ENCODE measurements around the gene ENTREP1.

ENTREP1 gene

DNA sequence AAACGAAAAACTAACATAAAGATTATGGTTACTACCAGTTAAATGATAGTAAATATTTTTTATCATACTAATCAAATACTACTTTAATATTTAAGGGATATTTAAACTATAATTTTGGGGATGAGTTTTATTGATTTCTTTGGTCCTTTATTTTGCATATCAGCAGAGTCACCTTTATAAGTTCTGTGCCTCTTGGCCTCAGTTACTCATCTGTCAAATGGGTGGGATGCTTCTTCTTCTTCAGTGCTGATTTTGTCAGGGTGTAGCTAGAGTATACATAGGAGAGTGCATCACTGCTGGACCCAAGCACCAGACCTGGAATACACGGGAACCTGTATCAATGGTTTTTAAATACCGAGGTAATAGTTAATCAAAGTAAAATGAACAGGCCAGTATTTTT lies 5.6 kb downstream of the ENTREP1 start:
- Histone ChIP-seq H2BK12ac (ENCODE audit: low read length) (no peak overlapping the region), H3K27ac (replicated peaks; ENCODE audit: low read length) (no peak overlapping the region), H3K27me3 (ENCODE audit: control insufficient read depth in 3 of 3, insufficient read depth in 3 of 3, low read depth in 1 of 3, low read length in 3 of 3) (peaks cover 0 to 59% (median 9%) of the 10 kb centered on the region in 3 experiments), H3K9me3 (replicated peaks in 1 of 2; ENCODE audit: control insufficient read depth in 2 of 2, insufficient read depth in 1 of 2, low read depth in 1 of 2, low read length in 2 of 2) (no peaks in the 10 kb centered on the region), H3K4me3 (ENCODE audit: low read length in 2 of 2) (no peak overlapping the region), H3K9ac (ENCODE audit: low read depth, low read length, poor library complexity) (no peak overlapping the region), H2BK120ac (ENCODE audit: low read depth, low read length) (no peak overlapping the region), H2AK5ac (ENCODE audit: low read depth, low read length) (no peak overlapping the region), H3K14ac (ENCODE audit: low read length) (no peak overlapping the region), H3K23ac (ENCODE audit: low read depth, low read length, poor library complexity) (no peak overlapping the region), H3K18ac (ENCODE audit: low read length) (no peak overlapping the region), H3K79me1 (ENCODE audit: low read depth, low read length) (no peaks in the 10 kb centered on the region), H3K4me2 (ENCODE audit: insufficient read depth, low read length, poor library complexity, severe bottlenecking) (no peak overlapping the region), H3K36me3 (replicated peaks in 1 of 2; ENCODE audit: control insufficient read depth in 2 of 2, insufficient read depth in 2 of 2, low read length in 2 of 2) (no peaks in the 10 kb centered on the region), H2BK15ac (ENCODE audit: low read length) (no peak overlapping the region), H2AFZ (ENCODE audit: low read length) (no peak overlapping the region), H4K91ac (ENCODE audit: low read depth, low read length, poor library complexity) (no peak overlapping the region), H4K8ac (ENCODE audit: low read depth, low read length) (no peak overlapping the region), H2BK5ac (ENCODE audit: low read length) (no peak overlapping the region), H3K4ac (ENCODE audit: low read length) (no peak overlapping the region), H3K4me1 (ENCODE audit: control insufficient read depth in 2 of 2, insufficient read depth in 1 of 2, low read depth in 1 of 2, low read length in 2 of 2) (peaks cover 0 to 4% of the 10 kb centered on the region in 2 donors)
- no CpG with 5 or more reads among the region's 3 CpGs for WGBS, 2 donors (ENCODE audit: extremely low coverage in 2 of 2, insufficient read length in 2 of 2, insufficient replicate concordance in 1 of 2)
- no peak for DNase-seq (ENCODE audit: low spot score)

DNA sequence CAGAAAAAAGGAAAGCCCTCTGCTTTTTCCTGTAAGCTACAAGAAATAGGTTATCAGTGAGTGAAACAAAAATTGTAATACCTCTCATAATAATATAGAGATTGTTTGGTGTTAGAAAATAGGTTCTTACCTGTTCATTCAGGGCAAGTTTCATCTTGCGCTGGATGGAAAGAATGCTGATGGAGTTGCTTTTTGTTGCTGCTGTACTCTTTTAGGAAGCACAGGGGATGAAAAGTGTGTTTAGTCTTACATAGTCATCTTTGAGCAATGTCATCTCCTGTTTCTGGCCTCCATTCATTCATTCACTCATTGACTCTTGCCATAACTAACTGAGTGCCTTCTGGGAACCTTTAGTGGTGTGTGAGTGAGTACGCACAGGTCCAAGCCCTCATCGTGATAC lies 6.4 kb downstream of the ENTREP1 start:
- Histone ChIP-seq H4K91ac (ENCODE audit: low read depth, low read length, poor library complexity) (no peak overlapping the region), H2AFZ (ENCODE audit: low read length) (no peak overlapping the region), H3K4ac (ENCODE audit: low read length) (no peak overlapping the region), H3K79me1 (ENCODE audit: low read depth, low read length) (no peaks in the 10 kb centered on the region), H2AK5ac (ENCODE audit: low read depth, low read length) (no peak overlapping the region), H2BK15ac (ENCODE audit: low read length) (no peak overlapping the region), H3K18ac (ENCODE audit: low read length) (no peak overlapping the region), H3K27ac (replicated peaks; ENCODE audit: low read length) (no peak overlapping the region), H3K36me3 (replicated peaks in 1 of 2; ENCODE audit: control insufficient read depth in 2 of 2, insufficient read depth in 2 of 2, low read length in 2 of 2) (no peaks in the 10 kb centered on the region), H2BK120ac (ENCODE audit: low read depth, low read length) (no peak overlapping the region), H3K4me1 (ENCODE audit: control insufficient read depth in 2 of 2, insufficient read depth in 1 of 2, low read depth in 1 of 2, low read length in 2 of 2) (no peaks in the 10 kb centered on the region), H4K8ac (ENCODE audit: low read depth, low read length) (no peak overlapping the region), H3K9ac (ENCODE audit: low read depth, low read length, poor library complexity) (no peak overlapping the region), H3K23ac (ENCODE audit: low read depth, low read length, poor library complexity) (no peak overlapping the region), H3K4me3 (ENCODE audit: low read length in 2 of 2) (no peak overlapping the region), H2BK12ac (ENCODE audit: low read length) (no peak overlapping the region), H2BK5ac (ENCODE audit: low read length) (no peak overlapping the region), H3K4me2 (ENCODE audit: insufficient read depth, low read length, poor library complexity, severe bottlenecking) (no peak overlapping the region), H3K9me3 (replicated peaks in 1 of 2; ENCODE audit: control insufficient read depth in 2 of 2, insufficient read depth in 1 of 2, low read depth in 1 of 2, low read length in 2 of 2) (no peaks in the 10 kb centered on the region), H3K27me3 (ENCODE audit: control insufficient read depth in 3 of 3, insufficient read depth in 3 of 3, low read depth in 1 of 3, low read length in 3 of 3) (peaks cover 0 to 50% (median under 1%) of the 10 kb centered on the region in 3 experiments), H3K14ac (ENCODE audit: low read length) (no peak overlapping the region)
- no peak for DNase-seq (ENCODE audit: low spot score)
- WGBS, 2 donors (ENCODE audit: extremely low coverage in 2 of 2, insufficient read length in 2 of 2, insufficient replicate concordance in 1 of 2) = no CpG with 5 or more reads among the region's 3 CpGs

DNA sequence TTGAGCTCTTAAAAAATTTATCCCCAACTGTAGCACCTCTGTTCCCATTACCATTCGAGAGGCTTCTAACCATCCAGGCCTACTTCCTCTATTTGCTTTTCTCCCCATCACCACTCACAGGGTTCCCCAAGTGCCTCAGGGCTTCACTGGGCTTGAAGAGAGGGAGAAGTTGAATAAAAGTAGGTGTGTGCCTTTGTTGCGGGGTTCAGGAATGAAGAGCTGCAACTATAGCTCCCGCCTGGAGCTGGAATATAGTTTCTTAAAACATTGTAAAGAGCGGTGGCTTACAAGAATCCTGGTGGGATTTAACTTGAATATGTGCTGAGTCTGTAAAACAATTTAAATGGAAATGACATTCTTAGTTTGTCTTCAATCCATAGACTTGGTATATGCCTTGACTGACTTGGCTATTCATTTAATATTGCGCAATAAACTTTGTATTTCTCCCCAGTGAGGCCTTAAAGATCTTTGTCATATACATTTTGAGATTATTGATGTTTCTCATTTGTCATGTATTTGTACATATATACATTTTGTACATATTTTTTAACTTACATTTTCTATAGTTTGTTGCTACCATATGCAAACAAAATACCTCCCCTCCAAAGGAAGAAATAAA lies 7.2 kb downstream of the ENTREP1 start:
- Histone ChIP-seq H3K27me3 (ENCODE audit: control insufficient read depth in 3 of 3, insufficient read depth in 3 of 3, low read depth in 1 of 3, low read length in 3 of 3) (peaks cover 0 to 43% (median 0%) of the 10 kb centered on the region in 3 experiments), H2BK12ac (ENCODE audit: low read length) (no peak overlapping the region), H3K23ac (ENCODE audit: low read depth, low read length, poor library complexity) (no peak overlapping the region), H3K4me1 (ENCODE audit: control insufficient read depth in 2 of 2, insufficient read depth in 1 of 2, low read depth in 1 of 2, low read length in 2 of 2) (no peaks in the 10 kb centered on the region), H3K4me3 (ENCODE audit: low read length in 2 of 2) (no peak overlapping the region), H2BK120ac (ENCODE audit: low read depth, low read length) (no peak overlapping the region), H3K9ac (ENCODE audit: low read depth, low read length, poor library complexity) (no peak overlapping the region), H3K79me1 (ENCODE audit: low read depth, low read length) (no peaks in the 10 kb centered on the region), H3K9me3 (replicated peaks in 1 of 2; ENCODE audit: control insufficient read depth in 2 of 2, insufficient read depth in 1 of 2, low read depth in 1 of 2, low read length in 2 of 2) (no peaks in the 10 kb centered on the region), H3K4me2 (ENCODE audit: insufficient read depth, low read length, poor library complexity, severe bottlenecking) (no peak overlapping the region), H3K36me3 (replicated peaks in 1 of 2; ENCODE audit: control insufficient read depth in 2 of 2, insufficient read depth in 2 of 2, low read length in 2 of 2) (no peaks in the 10 kb centered on the region), H3K14ac (ENCODE audit: low read length) (no peak overlapping the region), H2AFZ (ENCODE audit: low read length) (no peak overlapping the region), H4K8ac (ENCODE audit: low read depth, low read length) (no peak overlapping the region), H3K27ac (replicated peaks; ENCODE audit: low read length) (no peak overlapping the region), H3K4ac (ENCODE audit: low read length) (no peak overlapping the region), H2BK15ac (ENCODE audit: low read length) (no peak overlapping the region), H2BK5ac (ENCODE audit: low read length) (no peak overlapping the region), H4K91ac (ENCODE audit: low read depth, low read length, poor library complexity) (no peak overlapping the region), H3K18ac (ENCODE audit: low read length) (no peak overlapping the region), H2AK5ac (ENCODE audit: low read depth, low read length) (no peak overlapping the region)
- no CpG with 5 or more reads among the region's 5 CpGs for WGBS, 2 donors (ENCODE audit: extremely low coverage in 2 of 2, insufficient read length in 2 of 2, insufficient replicate concordance in 1 of 2)
- DNase-seq (ENCODE audit: low spot score) = no peak

DNA sequence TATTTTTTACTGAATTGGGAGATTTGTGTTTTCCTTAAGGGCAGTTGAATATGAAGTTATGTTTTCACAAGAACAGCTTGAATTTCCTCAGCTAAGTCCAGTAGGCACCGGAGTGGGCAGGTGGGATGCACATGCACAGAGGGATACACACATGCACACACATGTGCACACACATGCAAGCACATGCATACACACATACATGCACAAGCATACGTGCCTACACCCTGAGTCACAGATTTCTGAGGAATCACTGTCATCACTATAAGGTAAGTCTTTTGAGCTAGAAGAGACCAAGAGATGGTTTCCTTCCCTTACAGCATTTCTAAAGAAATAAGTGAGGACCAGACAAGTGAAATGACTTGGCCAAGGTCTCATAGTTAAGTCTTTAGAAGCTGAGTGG lies 8.7 kb downstream of the ENTREP1 start:
- Histone ChIP-seq H2BK120ac (ENCODE audit: low read depth, low read length) (no peak overlapping the region), H2BK15ac (ENCODE audit: low read length) (no peak overlapping the region), H3K4me3 (ENCODE audit: low read length in 2 of 2) (no peak overlapping the region), H4K91ac (ENCODE audit: low read depth, low read length, poor library complexity) (no peak overlapping the region), H3K4me1 (ENCODE audit: control insufficient read depth in 2 of 2, insufficient read depth in 1 of 2, low read depth in 1 of 2, low read length in 2 of 2) (no peaks in the 10 kb centered on the region), H3K4ac (ENCODE audit: low read length) (no peak overlapping the region), H2BK5ac (ENCODE audit: low read length) (no peak overlapping the region), H3K27ac (replicated peaks; ENCODE audit: low read length) (no peak overlapping the region), H3K14ac (ENCODE audit: low read length) (no peak overlapping the region), H3K9me3 (replicated peaks in 1 of 2; ENCODE audit: control insufficient read depth in 2 of 2, insufficient read depth in 1 of 2, low read depth in 1 of 2, low read length in 2 of 2) (no peaks in the 10 kb centered on the region), H3K36me3 (replicated peaks in 1 of 2; ENCODE audit: control insufficient read depth in 2 of 2, insufficient read depth in 2 of 2, low read length in 2 of 2) (no peaks in the 10 kb centered on the region), H2AFZ (ENCODE audit: low read length) (no peak overlapping the region), H3K9ac (ENCODE audit: low read depth, low read length, poor library complexity) (no peak overlapping the region), H2BK12ac (ENCODE audit: low read length) (no peak overlapping the region), H2AK5ac (ENCODE audit: low read depth, low read length) (no peak overlapping the region), H3K79me1 (ENCODE audit: low read depth, low read length) (no peaks in the 10 kb centered on the region), H3K23ac (ENCODE audit: low read depth, low read length, poor library complexity) (no peak overlapping the region), H4K8ac (ENCODE audit: low read depth, low read length) (no peak overlapping the region), H3K4me2 (ENCODE audit: insufficient read depth, low read length, poor library complexity, severe bottlenecking) (no peak overlapping the region), H3K27me3 (ENCODE audit: control insufficient read depth in 3 of 3, insufficient read depth in 3 of 3, low read depth in 1 of 3, low read length in 3 of 3) (peaks cover 0 to 28% (median 0%) of the 10 kb centered on the region in 3 experiments), H3K18ac (ENCODE audit: low read length) (no peak overlapping the region)
- no CpG with 5 or more reads among the region's 2 CpGs for whole genome bisulfite sequencing, 2 donors (ENCODE audit: extremely low coverage in 2 of 2, insufficient read length in 2 of 2, insufficient replicate concordance in 1 of 2)
- DNase-seq (ENCODE audit: low spot score) = no peak
